HepG2 (cell line): Measurements from ENCODE around the gene TP73. TPM values are rescaled to one million over a fixed set of nuclear protein-coding genes. Genes with fewer than 3 reads are reported as not detected.

Source experiments
- ATAC-seq: fragments of 200-7000 bp; cut with Tn5 transposase; 3 replicates; pipeline ENCODE4 v1.9.1; 2020; ENCODE audit warnings: mild to moderate bottlenecking, moderate library complexity
- BruUV-seq: library from RNA; stranded (reverse); fragments of 400-500 nt; replicated peaks from 2 replicates; lab custom pipeline; 2021; lab: Mats Ljungman, UMichigan
- CTCF ChIA-PET: fragments of 300-600 bp; formaldehyde crosslinking; extraction: SDS; loops from one replicate; lab custom pipeline; 2021; ENCODE audit warnings: low total read pairs, inconsistent platforms, low intra/inter-chr PET ratio; lab: Yijun Ruan, JAX
- POLR2A ChIA-PET: fragments of 350-600 bp; sonication (Branson Sonifier 250); formaldehyde crosslinking; loops from one replicate; lab custom pipeline; 2020; ENCODE audit warnings: antibody characterized with exemption, inconsistent platforms; lab: Yijun Ruan, JAX
- DNase-seq: peaks from one replicate; pipeline ENCODE4 v3.0.0-alpha.2; 2015; ENCODE audit warnings: low spot score
- FAIRE-seq: peaks from 3 replicates; lab custom pipeline; 2011; peaks lifted over from hg19 to GRCh38; lab: Jason Lieb, UNC
- H2AFZ ChIP-seq: one replicate; pipeline ENCODE4 v1.6.1; 2011; ENCODE audit warnings: low read length, inconsistent platforms
- H3K27ac ChIP-seq: fragments of 300-600 bp; 3 replicates; pipeline ENCODE4 v1.8.0; 2011; ENCODE audit warnings: mixed run types, mild to moderate bottlenecking, mixed read lengths, low read length, inconsistent platforms; ENCODE audit not compliant: insufficient read depth; ENCODE audit errors: extremely low read length
- H3K27me3 ChIP-seq, 2 experiments: fragments of 200-600 bp in 1 of 2; 2 replicates in 1 of 2; 3 replicates in 1 of 2; pipeline versions ENCODE4 v1.6.0 to v1.8.0; 2011; ENCODE audit warnings: low read length in 2 of 2, mild to moderate bottlenecking in 2 of 2, moderate library complexity in 2 of 2, inconsistent platforms in 1 of 2; ENCODE audit not compliant: insufficient read depth in 2 of 2, control insufficient read depth in 1 of 2
- H3K36me3 ChIP-seq, 2 experiments: fragments of 200-600 bp in 1 of 2; replicated peaks in 1 of 2; 2 replicates in 1 of 2; 3 replicates in 1 of 2; pipeline versions ENCODE4 v1.5.1 to v1.8.0; 2011; ENCODE audit warnings: low read length in 2 of 2, inconsistent platforms in 1 of 2; ENCODE audit not compliant: insufficient read depth in 2 of 2, control insufficient read depth in 1 of 2
- H3K4me1 ChIP-seq: 2 replicates; pipeline ENCODE4 v1.5.1; 2012; ENCODE audit warnings: low read length, inconsistent platforms; ENCODE audit not compliant: insufficient read depth
- H3K4me2 ChIP-seq: 2 replicates; pipeline ENCODE4 v1.6.0; 2011; ENCODE audit warnings: low read depth, low read length, inconsistent platforms
- H3K4me3 ChIP-seq, 3 experiments: fragments of 200-600 bp in 1 of 3; sonication (generic), shearing (Covaris generic) in 1 of 3; replicated peaks in 1 of 3; 2 replicates each; pipeline ENCODE4 v1.5.1; 2011 to 2016; ENCODE audit warnings: low read length in 3 of 3, inconsistent platforms in 2 of 3, low read depth in 2 of 3, mild to moderate bottlenecking in 2 of 3, control low read depth in 1 of 3, mixed read lengths in 1 of 3; ENCODE audit not compliant: insufficient read depth in 1 of 3
- H3K79me2 ChIP-seq: one replicate; pipeline ENCODE4 v1.6.1; 2011; ENCODE audit warnings: low read length, inconsistent platforms; ENCODE audit not compliant: insufficient read depth
- H3K9ac ChIP-seq: 2 replicates; pipeline ENCODE4 v1.6.0; 2011; ENCODE audit warnings: mild to moderate bottlenecking, low read depth, low read length, inconsistent platforms; ENCODE audit not compliant: insufficient read depth
- H3K9me3 ChIP-seq: 2 replicates; pipeline ENCODE4 v1.5.1; 2012; ENCODE audit warnings: mild to moderate bottlenecking, low read length
- H4K20me1 ChIP-seq: 2 replicates; pipeline ENCODE4 v1.6.0; 2011; ENCODE audit warnings: inconsistent platforms, mild to moderate bottlenecking, low read length, moderate library complexity; ENCODE audit not compliant: insufficient read depth
- CHD4 ChIP-seq: fragments of 200-600 bp; sonication (generic); IDR thresholded peaks from 2 replicates; pipeline ENCODE4 v1.7.0; 2017; ENCODE audit warnings: mild to moderate bottlenecking, low read length, borderline replicate concordance
- KDM5B ChIP-seq: sonication (generic); formaldehyde crosslinking; IDR thresholded peaks from 2 replicates; pipeline ENCODE4 v1.4.0; 2020; ENCODE audit warnings: missing genetic modification reagents, mild to moderate bottlenecking, borderline replicate concordance
- REL ChIP-seq: sonication (generic); formaldehyde crosslinking; conservative IDR thresholded peaks from 2 replicates; pipeline ENCODE4 v1.8.0; 2022; ENCODE audit warnings: mild to moderate bottlenecking, missing genetic modification reagents, moderate library complexity
- SALL1 ChIP-seq: sonication (generic); formaldehyde crosslinking; IDR thresholded peaks from 2 replicates; pipeline ENCODE4 v1.8.0; 2022; ENCODE audit warnings: mild to moderate bottlenecking, missing genetic modification reagents
- SMARCC2 ChIP-seq: fragments of 450-650 bp; IDR thresholded peaks from 2 replicates; pipeline ENCODE4 v1.6.1; 2017; ENCODE audit warnings: antibody characterized with exemption, mild to moderate bottlenecking
- TAF1 ChIP-seq: sonication (generic); formaldehyde crosslinking; IDR thresholded peaks from 2 replicates; pipeline ENCODE4 v1.4.0; 2020; ENCODE audit warnings: missing genetic modification reagents
- TEAD3 ChIP-seq: optimal IDR thresholded peaks from 2 replicates; pipeline ENCODE3; 2016; ENCODE audit warnings: borderline replicate concordance
- ZNF670 ChIP-seq: sonication (generic); formaldehyde crosslinking; IDR thresholded peaks from 2 replicates; pipeline ENCODE4 v1.8.0; 2022; ENCODE audit warnings: mild to moderate bottlenecking, missing genetic modification reagents, borderline replicate concordance
- WGBS: methylation state at CpG from one replicate; pipeline ENCODE4 v1.1.6; 2017; ENCODE audit warnings: low lambda C conversion rate; 5-methylcytosine and 5-hydroxymethylcytosine counted together
- in situ Hi-C: cut with HindIII; loops from 2 replicates; pipeline ENCODE4 v1.10.0; 2017; ENCODE audit warnings: low pct_unique_long_range_greater_than_20kb; ENCODE audit not compliant: extremely low pct_ligation_motif_present
- intact Hi-C: fragments of 100-400 bp; cut with micrococcal nuclease; formaldehyde crosslinking; loops from one replicate; pipeline ENCODE4 v1.10.0; 2022; ENCODE audit not compliant: unreplicated experiment
- polyA plus RNA-seq, 8 experiments: library from polyadenylated mRNA; depleted of rRNA in 3 of 8; stranded (reverse) in 7 of 8; unstranded in 1 of 8; fragments of >200 nt; fragmentation: Illumina TruSeq in 4 of 8; extraction: Trizol in 4 of 8; gene quantifications; 2 replicates each; pipeline versions ENCODE4 v1.2.1 to v1.2.3, GENCODE V29; 2011 to 2016; ENCODE audit warnings: low read depth in 4 of 8, missing spikeins in 1 of 8, mixed read lengths in 1 of 8; ENCODE audit not compliant: insufficient read depth in 1 of 8
- total RNA-seq, 5 experiments: library from RNA; depleted of rRNA; stranded (reverse); fragments of >200 nt; fragmentation: Illumina TruSeq; extraction: Trizol; gene quantifications; 2 replicates each; pipeline ENCODE4 v1.2.3, GENCODE V29; 2016; ENCODE audit warnings: low read depth in 1 of 5
- TF ChIP-seq, protein P1 (sequence below): fragments of 450-650 bp; IDR thresholded peaks from 2 replicates; pipeline ENCODE4 v1.6.1; 2016
- TF ChIP-seq, protein P2 (sequence below): sonication (generic); formaldehyde crosslinking; IDR thresholded peaks from 2 replicates; pipeline ENCODE4 v1.5.1; 2020; ENCODE audit warnings: mild to moderate bottlenecking, missing genetic modification reagents, moderate library complexity

The TP73 gene
- total and polyA plus RNA-seq, 2 of the 13 experiments (the other 11 are each of a cell fraction or from before 2014, with no cell fraction given), result 0.49 to 1.1 TPM

DNA sequence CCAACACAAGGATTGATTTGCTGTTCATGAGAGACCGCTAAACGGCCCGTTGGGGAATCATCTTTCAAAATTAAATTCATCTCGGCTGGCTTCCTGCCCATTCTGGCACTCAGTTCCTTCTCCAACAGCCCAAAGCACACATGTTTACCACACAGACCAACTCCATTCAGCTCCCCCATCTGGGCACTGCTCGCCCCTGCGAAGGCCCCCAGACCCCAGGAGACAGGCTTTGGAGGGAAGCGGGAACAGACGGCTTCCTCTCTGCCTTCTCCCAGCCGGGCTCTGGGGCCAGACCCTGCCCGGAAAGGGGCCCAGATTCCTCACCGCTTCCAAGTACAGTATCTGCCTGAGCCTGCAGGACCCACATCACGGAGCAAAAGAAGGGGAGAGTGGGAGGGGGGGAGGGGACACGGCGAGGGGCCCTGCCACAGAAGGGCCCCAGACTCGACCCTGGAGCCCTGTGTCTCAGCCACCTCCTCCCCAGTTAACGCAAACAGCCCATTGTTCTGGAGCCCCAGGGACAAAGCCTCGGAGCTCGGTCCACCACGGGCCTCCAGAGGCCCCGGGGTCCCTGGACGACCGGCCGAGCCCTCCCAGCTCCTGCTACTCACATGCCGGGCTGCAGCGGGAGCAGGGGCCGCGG, 41.7 kb upstream of the TP73 start:
- TF ChIP-seq CHD4, result no peak
- 0 out of 2 replicates have a peak, but pooled peaks have one; percentile 8 for TF ChIP-seq SALL1 (CRISPR knock-in tag)
- in situ Hi-C loops, result no loop called here
- Histone ChIP-seq H3K4me3 (peak overlapping the region in 2 of 3 experiments; percentile 45 to 58; a peak in 3 of 6 replicates), H2AFZ (no peak overlapping the region), H3K9ac (no peak overlapping the region), H3K27ac (no peak overlapping the region), H4K20me1 (peaks cover 6% of the 10 kb centered on the region; the same call in 1 of the 2 replicates), H3K27me3 (peaks cover 13 to 93% of the 10 kb centered on the region in 2 experiments), H3K36me3 (no peaks in the 10 kb centered on the region), H3K4me1 (peaks cover 54% of the 10 kb centered on the region), H3K4me2 (peak overlapping the region; percentile 58), H3K79me2 (no peaks in the 10 kb centered on the region), H3K9me3 (no peaks in the 10 kb centered on the region)
- CTCF ChIA-PET, result no interaction called here
- FAIRE-seq, result no peak
- intact Hi-C loops, result no loop called here
- ATAC-seq, result peak; percentile 4; the same call in 1 of the 3 replicates
- BruUV-seq, result no TSS peak
- no peak for DNase-seq
- 29% methylated on average over 11 of the region's 27 CpGs for WGBS
- POLR2A ChIA-PET, result no interaction called here

DNA sequence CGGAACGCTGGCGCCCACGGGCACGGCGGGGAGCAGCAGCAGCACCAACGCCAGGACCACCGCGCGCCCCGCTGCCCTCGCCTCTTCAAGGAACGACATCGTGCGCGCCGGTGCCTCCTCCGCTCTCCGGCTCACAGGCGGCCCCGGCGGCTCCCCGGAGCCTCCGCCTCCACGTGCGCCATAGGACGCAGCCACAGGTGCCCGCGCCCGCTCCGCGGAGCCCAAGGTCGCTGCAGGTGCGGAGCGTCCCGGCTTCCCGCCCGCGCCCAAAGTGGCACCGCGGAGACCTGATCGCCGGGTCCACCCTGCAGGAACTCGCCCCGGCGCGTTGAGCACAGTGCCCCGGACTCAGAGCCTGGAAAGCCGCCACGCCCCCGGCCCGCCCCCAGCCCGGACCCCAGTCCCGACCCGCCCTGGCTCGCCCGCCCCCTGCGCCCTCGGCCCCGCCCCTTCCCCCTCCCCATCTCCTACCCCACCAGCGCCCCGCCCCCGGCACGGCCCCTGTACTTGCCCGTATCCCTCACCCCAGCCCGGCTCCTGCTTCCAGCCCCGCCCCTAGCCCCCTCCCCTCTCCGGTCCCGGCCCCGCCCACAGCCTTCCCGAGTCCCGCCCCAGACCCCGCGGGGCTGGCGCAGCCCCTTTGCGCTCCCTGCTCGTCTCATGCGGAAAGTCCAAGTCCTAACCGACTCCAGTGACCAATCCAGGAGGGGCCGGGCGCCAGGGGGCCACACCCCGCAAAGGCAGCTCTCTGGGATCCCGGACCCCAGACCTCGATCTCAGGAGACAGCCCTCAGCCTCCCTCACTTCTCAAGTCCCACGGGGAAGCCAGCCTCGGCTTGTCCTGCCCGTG, 40.9 kb upstream of the TP73 start, which contains the start of gene MEGF6:
TSS of gene MEGF6 (minus strand) at position 339 of the 850 bp plus-strand sequence. CDS start at position 99, 240 bp downstream.
- DNase-seq (peak; percentile 43), FAIRE-seq (no peak), ATAC-seq (peak; percentile 63)
- CTCF ChIA-PET, result no interaction called here
- intact Hi-C loops, result no loop called here
- H3K4me1 ChIP-seq, result peaks cover 51% of the 10 kb centered on the region
- no peaks in the 10 kb centered on the region for H3K9me3 ChIP-seq
- H3K27ac ChIP-seq, result no peak within 1 kb of the TSS
- H3K4me2 ChIP-seq, result peak within 1 kb of the TSS; percentile 58
- H4K20me1 ChIP-seq, result peaks cover 3% of the 10 kb centered on the region; the same call in 1 of the 2 replicates
- WGBS, result 7% methylated on average over 3 of the region's 87 CpGs
- H3K9ac ChIP-seq, result no peak within 1 kb of the TSS
- peak within 1 kb of the TSS; percentile 15 to 61 (median 45); a peak in 3 of 6 replicates for H3K4me3 ChIP-seq
- no peaks in the 10 kb centered on the region for H3K36me3 ChIP-seq
- H3K79me2 ChIP-seq, result no peaks in the 10 kb centered on the region
- no TSS peak for BruUV-seq
- in situ Hi-C loops, result no loop called here
- H2AFZ ChIP-seq, result no peak within 1 kb of the TSS
- H3K27me3 ChIP-seq, result peaks cover 18 to 93% of the 10 kb centered on the region in 2 experiments
- POLR2A ChIA-PET, result no interaction called here
- 0 out of 2 replicates have a peak, but pooled peaks have one; percentile 18 for TF ChIP-seq KDM5B (CRISPR knock-in tag)
- TF ChIP-seq, protein P1, sequence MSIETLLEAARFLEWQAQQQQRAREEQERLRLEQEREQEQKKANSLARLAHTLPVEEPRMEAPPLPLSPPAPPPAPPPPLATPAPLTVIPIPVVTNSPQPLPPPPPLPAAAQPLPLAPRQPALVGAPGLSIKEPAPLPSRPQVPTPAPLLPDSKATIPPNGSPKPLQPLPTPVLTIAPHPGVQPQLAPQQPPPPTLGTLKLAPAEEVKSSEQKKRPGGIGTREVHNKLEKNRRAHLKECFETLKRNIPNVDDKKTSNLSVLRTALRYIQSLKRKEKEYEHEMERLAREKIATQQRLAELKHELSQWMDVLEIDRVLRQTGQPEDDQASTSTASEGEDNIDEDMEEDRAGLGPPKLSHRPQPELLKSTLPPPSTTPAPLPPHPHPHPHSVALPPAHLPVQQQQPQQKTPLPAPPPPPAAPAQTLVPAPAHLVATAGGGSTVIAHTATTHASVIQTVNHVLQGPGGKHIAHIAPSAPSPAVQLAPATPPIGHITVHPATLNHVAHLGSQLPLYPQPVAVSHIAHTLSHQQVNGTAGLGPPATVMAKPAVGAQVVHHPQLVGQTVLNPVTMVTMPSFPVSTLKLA, result no peak
- no peak for TF ChIP-seq TAF1 (CRISPR knock-in tag)
- TF ChIP-seq REL, result no peak
- TF ChIP-seq, protein P2, sequence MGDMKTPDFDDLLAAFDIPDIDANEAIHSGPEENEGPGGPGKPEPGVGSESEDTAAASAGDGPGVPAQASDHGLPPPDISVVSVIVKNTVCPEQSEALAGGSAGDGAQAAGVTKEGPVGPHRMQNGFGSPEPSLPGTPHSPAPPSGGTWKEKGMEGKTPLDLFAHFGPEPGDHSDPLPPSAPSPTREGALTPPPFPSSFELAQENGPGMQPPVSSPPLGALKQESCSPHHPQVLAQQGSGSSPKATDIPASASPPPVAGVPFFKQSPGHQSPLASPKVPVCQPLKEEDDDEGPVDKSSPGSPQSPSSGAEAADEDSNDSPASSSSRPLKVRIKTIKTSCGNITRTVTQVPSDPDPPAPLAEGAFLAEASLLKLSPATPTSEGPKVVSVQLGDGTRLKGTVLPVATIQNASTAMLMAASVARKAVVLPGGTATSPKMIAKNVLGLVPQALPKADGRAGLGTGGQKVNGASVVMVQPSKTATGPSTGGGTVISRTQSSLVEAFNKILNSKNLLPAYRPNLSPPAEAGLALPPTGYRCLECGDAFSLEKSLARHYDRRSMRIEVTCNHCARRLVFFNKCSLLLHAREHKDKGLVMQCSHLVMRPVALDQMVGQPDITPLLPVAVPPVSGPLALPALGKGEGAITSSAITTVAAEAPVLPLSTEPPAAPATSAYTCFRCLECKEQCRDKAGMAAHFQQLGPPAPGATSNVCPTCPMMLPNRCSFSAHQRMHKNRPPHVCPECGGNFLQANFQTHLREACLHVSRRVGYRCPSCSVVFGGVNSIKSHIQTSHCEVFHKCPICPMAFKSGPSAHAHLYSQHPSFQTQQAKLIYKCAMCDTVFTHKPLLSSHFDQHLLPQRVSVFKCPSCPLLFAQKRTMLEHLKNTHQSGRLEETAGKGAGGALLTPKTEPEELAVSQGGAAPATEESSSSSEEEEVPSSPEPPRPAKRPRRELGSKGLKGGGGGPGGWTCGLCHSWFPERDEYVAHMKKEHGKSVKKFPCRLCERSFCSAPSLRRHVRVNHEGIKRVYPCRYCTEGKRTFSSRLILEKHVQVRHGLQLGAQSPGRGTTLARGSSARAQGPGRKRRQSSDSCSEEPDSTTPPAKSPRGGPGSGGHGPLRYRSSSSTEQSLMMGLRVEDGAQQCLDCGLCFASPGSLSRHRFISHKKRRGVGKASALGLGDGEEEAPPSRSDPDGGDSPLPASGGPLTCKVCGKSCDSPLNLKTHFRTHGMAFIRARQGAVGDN (CRISPR knock-in tag), result peak; percentile 69
- TF ChIP-seq TEAD3 (CRISPR knock-in tag), result no peak
- TF ChIP-seq SMARCC2, result no peak
- TF ChIP-seq ZNF670 (CRISPR knock-in tag), result no peak
